ENCODE data around the gene SMARCA1.

Gene SMARCA1

DNA sequence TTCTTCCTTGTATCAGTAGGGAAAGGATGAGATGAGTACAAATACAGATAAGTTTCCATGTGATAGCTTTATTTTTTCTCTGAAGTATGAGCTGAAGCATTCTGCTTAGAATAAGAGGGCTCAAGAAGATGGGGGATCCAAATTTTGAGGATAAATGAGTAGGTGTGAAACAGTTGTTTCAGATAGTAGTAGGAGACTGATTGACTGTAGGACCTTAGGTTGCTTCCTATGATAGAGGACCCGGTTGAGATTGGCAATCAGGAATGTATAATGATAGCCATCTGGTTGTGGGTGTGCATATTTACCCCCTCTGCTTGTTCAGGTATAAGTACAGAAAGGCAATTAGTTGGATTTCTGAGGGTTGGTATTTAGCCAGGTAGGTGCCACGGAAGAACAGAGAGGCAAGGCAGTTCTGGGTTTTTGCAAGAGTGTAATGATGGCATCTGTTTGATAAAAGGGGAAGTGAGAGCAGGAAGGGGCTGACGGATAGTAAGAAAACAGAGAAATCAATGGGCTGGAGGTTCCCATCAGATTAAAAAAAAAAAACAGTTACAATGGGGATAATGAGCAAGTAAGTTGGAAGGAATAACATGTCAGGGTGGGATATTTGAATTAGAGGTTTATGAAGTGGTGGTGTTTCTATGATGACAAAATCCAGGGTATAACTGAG, 30.5 kb upstream of the SMARCA1 start:
- peak; percentile 14 for DNase-seq
- H3K36me3 ChIP-seq (replicated peaks; ENCODE audit: insufficient read depth, low read length): no peaks in the 10 kb centered on the region
- H3K27ac ChIP-seq (ENCODE audit: low read length): peak overlapping the region; percentile 8; the same call in 1 of the 2 replicates

GRCh38 chrX:129549124-129549523, 25.8 kb upstream of the SMARCA1 start:
- H3K79me2 ChIP-seq (ENCODE audit: low read length): no peaks in the 10 kb centered on the region
- no peak overlapping the region for H2AFZ ChIP-seq (ENCODE audit: low read length)
- DNase-seq: no peak
- TF ChIP-seq CTCF (IDR thresholded peaks at IDR 0.05; ENCODE audit: low read length) (no peak), EZH2 (optimal IDR thresholded peaks at IDR 0.05; ENCODE audit: low read depth, low read length) (no peak), EZH2phosphoT487 (IDR thresholded peaks at IDR 0.05; ENCODE audit: low read length) (no peak)
- no peaks in the 10 kb centered on the region for H3K9me3 ChIP-seq (replicated peaks; ENCODE audit: insufficient read depth, low read length)
- no peaks in the 10 kb centered on the region for H4K20me1 ChIP-seq (ENCODE audit: insufficient read depth, low read length)
- H3K36me3 ChIP-seq (replicated peaks; ENCODE audit: insufficient read depth, low read length): no peaks in the 10 kb centered on the region
- H3K4me2 ChIP-seq (ENCODE audit: low read depth, low read length): no peak overlapping the region
- H3K27ac ChIP-seq (ENCODE audit: low read length): no peak overlapping the region
- H3F3A ChIP-seq (ENCODE audit: insufficient read depth, low read length): no peaks in the 10 kb centered on the region
- H3K9me2 ChIP-seq (replicated peaks; ENCODE audit: insufficient read depth, low read length): no peaks in the 10 kb centered on the region
- H3K27me3 ChIP-seq (replicated peaks; ENCODE audit: insufficient read depth, low read length): no peaks in the 10 kb centered on the region
- no peak overlapping the region for H3K9ac ChIP-seq (ENCODE audit: low read length)
- peaks cover 6% of the 10 kb centered on the region; the same call in 1 of the 2 replicates for H3K4me1 ChIP-seq (ENCODE audit: low read length)
- H3K4me3 ChIP-seq (ENCODE audit: low read length): no peak overlapping the region

More for the DNA sequence above, 30.5 kb upstream of the SMARCA1 start:
- H4K20me1 ChIP-seq (ENCODE audit: insufficient read depth, low read length): no peaks in the 10 kb centered on the region
- no peak overlapping the region for H3K4me3 ChIP-seq (ENCODE audit: low read length)
- H2AFZ ChIP-seq (ENCODE audit: low read length): no peak overlapping the region
- H3K9me3 ChIP-seq (replicated peaks; ENCODE audit: insufficient read depth, low read length): no peaks in the 10 kb centered on the region
- no peaks in the 10 kb centered on the region for H3K9me2 ChIP-seq (replicated peaks; ENCODE audit: insufficient read depth, low read length)
- H3F3A ChIP-seq (ENCODE audit: insufficient read depth, low read length): no peaks in the 10 kb centered on the region
- H3K4me1 ChIP-seq (ENCODE audit: low read length): peaks cover 9% of the 10 kb centered on the region; the same call in 1 of the 2 replicates
- H3K9ac ChIP-seq (ENCODE audit: low read length): no peak overlapping the region
- no peak overlapping the region for H3K4me2 ChIP-seq (ENCODE audit: low read depth, low read length)
- H3K27me3 ChIP-seq (replicated peaks; ENCODE audit: insufficient read depth, low read length): no peaks in the 10 kb centered on the region
- H3K79me2 ChIP-seq (ENCODE audit: low read length): no peaks in the 10 kb centered on the region
- TF ChIP-seq EZH2phosphoT487 (IDR thresholded peaks at IDR 0.05; ENCODE audit: low read length) (no peak), EZH2 (optimal IDR thresholded peaks at IDR 0.05; ENCODE audit: low read depth, low read length) (no peak), CTCF (IDR thresholded peaks at IDR 0.05; ENCODE audit: low read length) (no peak)

GRCh38 chrX:129545408-129545807, 22.1 kb upstream of the SMARCA1 start:
- H3K4me1 ChIP-seq (ENCODE audit: low read length): no peaks in the 10 kb centered on the region
- H3K4me3 ChIP-seq (ENCODE audit: low read length): no peak overlapping the region
- no peaks in the 10 kb centered on the region for H3K9me3 ChIP-seq (replicated peaks; ENCODE audit: insufficient read depth, low read length)
- DNase-seq: no peak
- H4K20me1 ChIP-seq (ENCODE audit: insufficient read depth, low read length): no peaks in the 10 kb centered on the region
- H3K9ac ChIP-seq (ENCODE audit: low read length): no peak overlapping the region
- H2AFZ ChIP-seq (ENCODE audit: low read length): no peak overlapping the region
- no peaks in the 10 kb centered on the region for H3F3A ChIP-seq (ENCODE audit: insufficient read depth, low read length)
- no peak overlapping the region for H3K4me2 ChIP-seq (ENCODE audit: low read depth, low read length)
- H3K27ac ChIP-seq (ENCODE audit: low read length): no peak overlapping the region
- no peaks in the 10 kb centered on the region for H3K27me3 ChIP-seq (replicated peaks; ENCODE audit: insufficient read depth, low read length)
- no peak for TF ChIP-seq EZH2 (optimal IDR thresholded peaks at IDR 0.05; ENCODE audit: low read depth, low read length)
- no peak for TF ChIP-seq CTCF (IDR thresholded peaks at IDR 0.05; ENCODE audit: low read length)
- no peak for TF ChIP-seq EZH2phosphoT487 (IDR thresholded peaks at IDR 0.05; ENCODE audit: low read length)
- H3K79me2 ChIP-seq (ENCODE audit: low read length): no peaks in the 10 kb centered on the region
- no peaks in the 10 kb centered on the region for H3K36me3 ChIP-seq (replicated peaks; ENCODE audit: insufficient read depth, low read length)
- H3K9me2 ChIP-seq (replicated peaks; ENCODE audit: insufficient read depth, low read length): no peaks in the 10 kb centered on the region

Data from MM.1S (cell line).